ENCODE data around the gene SFTPD.
"Not testable (repeated sequence)": the region's sequence is repeated elsewhere in the genome, so short reads cannot be mapped to it uniquely, and the experiment has no call there.

Gene SFTPD

DNA sequence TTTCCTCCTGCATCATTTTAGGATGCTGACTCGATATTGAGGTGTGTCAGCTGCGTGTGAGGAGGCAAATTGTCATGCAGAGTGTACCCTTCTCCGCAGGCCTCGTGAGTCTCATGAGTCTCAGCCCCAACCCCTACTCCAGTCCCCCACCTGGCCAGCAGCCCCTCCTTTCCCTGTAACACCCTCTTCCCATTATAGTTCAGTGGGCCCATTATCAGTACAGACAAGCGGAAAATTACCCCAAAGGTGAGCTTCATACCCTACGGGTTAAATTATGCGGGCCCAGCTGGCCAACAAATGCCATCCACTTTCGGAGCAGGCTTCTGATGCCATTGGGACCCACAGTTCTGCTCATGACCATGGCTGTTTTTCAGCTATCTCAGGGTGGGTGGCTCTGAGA is 25.2 kb downstream of the SFTPD start:
- no peak for DNase-seq

DNA sequence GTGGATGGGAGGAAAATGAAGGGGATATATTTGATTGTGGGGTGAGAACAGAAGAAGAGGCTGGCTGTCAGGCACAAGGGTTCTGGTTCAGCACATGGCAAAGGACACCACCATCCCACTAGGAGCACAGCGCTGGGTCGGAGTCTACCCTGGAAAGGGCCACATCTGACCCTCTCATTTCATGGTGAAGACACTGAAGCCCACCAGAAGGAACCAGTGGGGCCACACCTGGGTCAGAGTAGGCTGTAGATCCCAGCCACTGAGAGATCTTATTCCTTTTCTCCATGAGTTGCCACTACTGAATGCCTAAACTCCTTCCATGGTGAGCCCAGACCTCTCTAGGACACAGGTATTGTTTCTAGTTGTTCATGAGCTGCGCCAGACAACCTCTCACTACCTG is 25.8 kb downstream of the SFTPD start:
- no peak for DNase-seq

DNA sequence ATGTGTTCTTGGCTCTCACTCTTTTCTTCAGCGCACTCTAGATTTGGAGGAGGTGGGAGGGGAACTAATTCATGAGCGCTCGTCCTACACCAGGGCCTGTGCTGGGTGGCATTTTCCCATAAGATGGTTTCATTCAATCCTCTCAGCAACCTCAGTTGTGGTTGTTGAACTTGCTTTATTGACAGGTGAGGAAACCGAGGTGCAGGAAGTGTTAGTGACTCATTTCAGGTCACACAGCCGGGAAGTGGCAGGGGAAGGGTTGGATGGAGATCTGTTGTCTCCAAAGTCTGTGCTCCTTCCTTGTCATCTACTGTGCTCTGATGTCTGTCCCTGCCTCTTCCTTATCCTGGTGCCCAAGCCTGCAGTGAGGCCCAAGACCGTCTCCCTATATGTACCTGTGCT is 26.9 kb downstream of the SFTPD start:
- not testable (repeated sequence) for DNase-seq

DNA sequence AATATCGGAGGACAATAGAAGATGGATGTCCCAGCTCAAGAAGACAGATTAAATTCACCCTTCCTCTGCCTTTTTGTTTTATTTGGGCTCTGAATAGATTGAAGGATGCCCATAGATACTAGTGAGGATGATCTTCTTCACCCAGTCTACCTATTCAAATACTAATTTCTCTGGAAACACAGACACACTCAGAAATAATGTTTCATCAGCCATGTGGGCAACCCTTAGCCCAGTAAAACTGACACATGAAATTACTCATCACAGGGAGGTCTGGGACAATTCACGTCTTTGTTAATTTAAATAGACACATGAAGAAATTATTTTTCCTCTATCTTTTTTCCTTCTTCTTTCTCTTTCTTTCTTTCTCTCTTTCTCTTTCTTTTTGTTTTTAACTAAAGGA is 33.1 kb downstream of the SFTPD start:
- DNase-seq = not testable (repeated sequence)

DNA sequence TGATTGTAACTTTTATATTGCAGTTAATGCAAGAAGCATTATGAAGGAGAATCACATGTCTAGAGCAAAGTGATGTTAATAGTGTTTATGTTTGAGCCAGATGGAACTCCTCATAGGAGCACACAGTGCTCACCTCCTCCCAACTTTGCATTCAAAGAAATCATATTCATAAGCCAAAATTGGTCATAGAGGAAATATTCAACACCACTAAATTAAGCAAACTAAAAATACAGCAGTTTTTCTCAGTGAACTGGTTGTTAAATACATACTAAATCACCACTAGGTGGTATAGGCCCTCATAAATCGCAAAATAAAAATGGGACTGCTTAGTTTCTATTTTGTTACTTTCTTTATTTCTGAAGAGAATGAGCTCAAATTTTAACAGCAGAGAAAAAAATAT is 34.4 kb downstream of the SFTPD start:
- not testable (repeated sequence) for DNase-seq

DNA sequence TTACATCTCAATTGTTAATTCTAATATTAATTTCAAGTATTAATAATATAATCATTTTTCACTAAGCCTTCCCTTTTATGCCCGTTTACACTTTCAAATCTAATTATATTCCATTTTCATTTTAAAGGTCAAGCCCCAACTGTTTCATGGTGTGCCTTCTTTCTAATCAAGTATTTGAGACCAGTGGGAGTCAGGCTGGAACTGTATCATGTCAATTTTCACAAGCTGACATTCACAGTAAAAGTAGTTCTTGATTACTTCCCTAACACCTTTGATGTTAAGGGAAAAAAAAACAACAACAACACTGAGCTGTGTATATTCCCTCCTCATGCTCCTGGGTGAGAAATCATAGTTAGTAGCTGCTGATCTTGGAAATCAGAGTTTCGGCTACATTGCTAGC is 38.1 kb downstream of the SFTPD start:
- no peak for DNase-seq

DNA sequence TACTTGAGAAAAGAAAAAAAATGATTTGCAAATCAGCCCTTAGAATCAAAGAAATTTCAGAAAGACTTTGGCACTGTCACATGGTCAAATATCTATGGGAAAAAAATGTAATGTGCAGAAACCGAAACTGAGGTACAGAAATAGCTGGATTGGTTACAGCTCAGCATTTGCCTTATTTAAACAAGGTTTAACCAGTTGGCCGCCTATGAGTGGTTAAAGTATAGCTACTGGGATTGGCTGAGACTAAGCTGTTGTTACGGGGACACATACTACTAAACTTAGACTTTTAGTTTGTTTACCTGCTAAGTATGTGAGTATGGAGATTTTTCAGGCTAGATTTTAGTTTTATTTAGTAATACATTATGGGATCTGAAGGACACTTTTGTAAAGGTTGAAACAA is 38.6 kb downstream of the SFTPD start:
- DNase-seq = no peak

DNA sequence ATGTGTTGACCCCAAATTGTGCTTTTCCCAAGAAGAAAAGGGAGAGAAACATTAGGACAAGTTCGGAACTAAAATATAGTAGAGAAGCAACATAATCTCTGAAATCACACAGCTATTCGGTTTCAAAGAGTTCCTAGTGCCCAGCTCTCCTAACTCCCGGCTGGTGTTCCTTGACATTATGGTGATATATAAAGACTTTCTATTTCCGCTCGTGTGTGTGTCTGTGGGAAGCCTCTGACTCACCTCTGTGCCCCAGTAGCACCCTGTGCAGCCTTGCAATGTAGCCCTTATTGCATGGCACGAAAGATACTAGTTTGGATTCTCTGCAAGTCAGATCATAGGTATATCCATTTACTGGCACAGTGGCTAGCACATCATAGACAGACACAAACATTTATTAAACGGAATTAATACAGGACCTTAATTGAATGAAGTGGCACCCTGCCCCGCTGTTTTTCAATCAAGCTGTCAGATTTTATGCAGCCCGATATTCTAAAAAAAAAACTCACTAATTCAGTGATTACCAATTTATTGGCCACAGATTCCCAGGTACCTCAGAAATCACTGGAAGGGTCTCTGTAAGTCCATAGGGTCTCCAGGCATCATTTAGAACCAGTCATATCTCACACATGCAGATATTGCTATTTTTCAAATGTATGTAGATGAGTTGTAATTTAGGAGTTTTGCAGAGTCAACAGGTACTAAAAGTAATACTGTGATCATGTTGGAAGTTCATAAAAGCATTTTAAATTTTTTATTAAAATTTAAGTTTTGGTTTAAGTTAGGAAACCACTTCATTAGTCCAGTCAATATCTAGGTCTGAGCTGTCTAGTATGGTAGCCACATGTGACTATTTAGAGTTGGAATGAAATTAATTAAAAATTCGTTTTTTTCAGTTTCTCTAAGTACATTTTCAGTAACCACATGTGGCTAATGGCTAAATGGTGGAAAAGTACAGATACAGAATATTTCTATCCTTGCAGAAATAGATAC is 43.3 kb downstream of the SFTPD start:
- DNase-seq = no peak

DNA sequence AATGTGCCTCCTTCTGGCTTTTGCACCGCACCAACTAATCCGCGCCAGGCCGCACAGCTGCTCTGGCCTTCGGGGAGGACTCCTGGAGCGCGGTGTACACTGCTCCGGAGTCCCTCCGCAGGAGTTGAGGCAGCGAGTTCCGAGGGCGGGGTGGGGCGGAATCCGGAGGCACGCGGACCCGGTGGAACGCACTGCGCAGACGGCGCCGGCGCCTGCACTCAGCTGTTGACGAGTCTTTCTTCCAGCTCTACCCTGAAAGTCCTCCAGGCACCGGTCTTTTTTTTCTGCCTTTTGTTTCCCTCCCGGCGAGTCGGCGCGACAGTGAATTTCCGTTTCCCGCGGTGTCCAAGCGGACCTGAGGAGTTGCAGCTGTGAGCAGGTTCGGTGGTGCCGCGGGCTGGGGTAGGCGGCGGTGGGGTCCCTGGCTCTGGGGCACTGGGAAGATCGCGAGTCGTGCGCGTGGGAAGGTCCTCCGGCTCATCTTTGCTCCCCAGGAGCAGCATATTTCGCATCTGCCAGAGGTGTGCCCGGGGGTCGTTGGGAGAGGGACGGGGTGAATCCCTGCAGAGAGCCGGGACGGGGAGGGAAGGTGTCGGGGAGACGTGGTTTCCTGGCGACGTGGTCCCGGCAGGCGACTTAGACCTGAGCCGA is 44.1 kb downstream of the SFTPD start:
- peak; percentile 24 for DNase-seq

DNA sequence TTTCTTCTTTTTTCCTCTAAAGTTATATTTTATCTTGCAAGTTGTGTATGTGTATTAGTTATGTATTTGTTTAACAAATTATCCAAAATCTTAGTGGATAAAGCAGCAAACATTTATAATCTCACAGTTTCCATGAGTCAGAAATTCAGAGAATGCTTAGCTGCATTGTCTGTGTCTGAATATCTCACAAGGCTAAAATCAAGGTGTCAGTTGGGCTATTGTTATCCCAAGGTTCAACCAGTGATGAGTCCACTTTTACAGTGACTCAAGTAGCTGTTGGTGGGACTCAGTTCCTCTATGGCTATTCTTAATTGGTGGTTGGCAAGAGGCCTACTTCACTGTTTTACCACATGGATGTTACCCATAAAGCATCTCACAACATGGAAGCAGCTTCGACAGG is 47.3 kb downstream of the SFTPD start:
- not testable (repeated sequence) for DNase-seq

DNA sequence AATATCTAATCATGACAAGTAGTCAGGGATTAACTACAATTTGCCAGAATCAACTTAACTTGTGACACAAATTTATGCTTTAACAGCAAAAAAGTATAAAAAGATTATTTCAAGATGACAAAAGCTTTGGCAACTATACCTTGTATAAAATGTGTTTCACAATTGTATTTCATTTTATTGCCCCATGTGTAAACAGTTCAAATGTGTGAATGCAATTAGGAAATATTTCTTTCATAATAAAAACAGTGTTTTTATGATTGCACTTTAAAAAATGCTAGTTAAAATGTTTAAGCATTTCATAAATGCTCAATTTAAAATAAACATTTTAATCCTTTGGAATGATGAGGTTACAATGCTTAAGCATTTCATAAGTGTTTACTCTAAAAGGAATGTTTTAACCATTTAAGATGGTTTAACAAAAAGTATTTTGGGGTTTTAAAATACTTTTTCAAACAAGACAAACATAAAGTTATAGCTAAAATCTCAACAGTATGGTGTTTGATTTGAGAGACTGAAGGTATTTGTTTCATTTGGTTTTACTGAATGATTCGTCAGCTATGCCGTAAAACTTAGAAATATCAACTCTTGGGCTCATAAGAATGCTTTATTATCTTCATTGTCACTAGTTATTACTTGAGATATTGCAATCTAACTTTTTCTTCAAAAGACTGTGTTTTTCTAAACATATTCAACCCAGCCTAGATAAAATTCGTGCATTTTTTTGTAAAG is 50.1 kb downstream of the SFTPD start:
- DNase-seq = no peak

DNA sequence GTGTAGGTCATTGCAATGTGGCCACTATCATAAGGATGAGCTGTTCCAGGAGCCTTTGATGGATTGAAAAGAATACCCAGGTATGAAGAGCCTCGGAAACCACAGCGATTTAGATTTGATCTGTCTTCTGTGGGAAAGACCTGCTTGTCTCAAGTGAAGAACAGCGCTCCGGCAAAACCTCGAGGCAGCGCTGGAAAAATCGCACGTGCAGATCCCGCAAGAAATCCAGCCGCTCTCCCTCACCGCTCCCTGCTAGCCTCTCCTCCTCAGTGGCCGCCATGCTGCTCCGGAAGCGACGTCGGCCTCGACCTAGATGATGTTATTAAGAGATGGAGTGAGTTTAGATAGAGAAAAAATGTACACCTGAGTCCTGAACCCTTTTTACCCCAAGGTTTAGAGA is 56.0 kb downstream of the SFTPD start:
- not testable (repeated sequence) for DNase-seq

DNA sequence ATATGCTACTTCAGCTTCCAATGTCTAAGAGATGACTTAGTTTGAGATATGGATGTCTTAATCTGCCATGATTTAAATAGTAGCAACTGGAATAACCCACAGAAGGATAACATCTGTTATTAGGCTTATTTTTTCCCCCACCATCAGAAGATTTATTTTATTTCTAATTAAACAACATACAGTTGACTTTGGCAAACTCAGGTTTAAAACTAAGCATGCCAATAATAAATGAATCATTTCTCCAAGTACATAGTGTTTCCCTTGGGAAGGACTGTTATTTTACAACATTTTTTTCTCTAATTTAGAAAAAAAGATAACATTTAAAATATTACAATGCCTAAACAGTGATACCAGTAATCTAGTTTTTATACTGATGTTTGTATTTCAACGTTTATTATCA is 58.4 kb downstream of the SFTPD start:
- DNase-seq = no peak

DNA sequence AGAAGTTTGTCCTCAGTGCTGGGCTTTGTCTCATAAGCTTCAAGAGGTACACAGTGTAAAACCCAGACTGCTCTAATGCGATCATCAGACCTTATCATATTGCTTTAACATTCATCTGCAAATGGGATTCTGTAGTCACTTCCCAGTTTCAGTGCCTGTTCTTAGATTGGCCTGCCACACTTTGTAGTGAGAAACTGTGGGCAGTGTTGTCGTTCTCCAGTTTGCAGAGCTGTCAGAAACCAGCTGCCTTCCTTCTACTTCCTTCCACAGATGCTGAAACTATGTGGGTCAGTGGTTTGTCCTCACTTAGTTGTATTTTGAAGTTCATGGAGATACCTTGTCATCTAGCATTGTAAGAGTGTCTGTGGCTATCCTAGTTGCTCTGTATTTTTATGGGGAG is 59.9 kb downstream of the SFTPD start:
- not testable (repeated sequence) for DNase-seq

Data from NCI-H2029 treated with DMSO at 0.1 percent for 48 hours (cell line).